ENCODE data around the gene SPTBN4.
"Not testable (repeated sequence)": the region's sequence is repeated elsewhere in the genome, so short reads cannot be mapped to it uniquely, and the experiment has no call there.

The SPTBN4 gene

GRCh38 chr19:40502647-40503319 lies 36.0 kb downstream of the SPTBN4 start:
- FAIRE-seq (no peak), DNase-seq (ENCODE audit: low spot score) (no peak)

DNA sequence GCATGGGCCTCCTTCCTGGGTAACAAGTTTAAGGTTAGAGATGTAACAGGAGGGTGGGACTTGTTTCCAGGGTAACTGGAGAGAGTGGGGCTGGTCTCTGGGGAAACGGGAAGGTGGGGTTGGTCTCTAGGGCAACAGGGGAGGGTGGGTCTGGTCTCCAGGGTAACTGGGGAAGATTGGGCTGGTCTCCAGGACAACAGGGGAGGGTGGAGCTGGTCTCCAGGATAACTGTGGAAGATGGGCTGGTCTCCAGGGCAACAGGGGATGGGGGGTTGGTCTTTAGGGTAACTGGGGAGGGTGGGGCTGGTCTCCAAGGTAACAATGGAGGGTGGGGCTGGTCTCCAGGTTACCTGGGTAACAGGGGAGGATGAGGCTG lies 36.5 kb downstream of the SPTBN4 start:
- DNase-seq (ENCODE audit: low spot score) (no peak), FAIRE-seq (no peak)

DNA sequence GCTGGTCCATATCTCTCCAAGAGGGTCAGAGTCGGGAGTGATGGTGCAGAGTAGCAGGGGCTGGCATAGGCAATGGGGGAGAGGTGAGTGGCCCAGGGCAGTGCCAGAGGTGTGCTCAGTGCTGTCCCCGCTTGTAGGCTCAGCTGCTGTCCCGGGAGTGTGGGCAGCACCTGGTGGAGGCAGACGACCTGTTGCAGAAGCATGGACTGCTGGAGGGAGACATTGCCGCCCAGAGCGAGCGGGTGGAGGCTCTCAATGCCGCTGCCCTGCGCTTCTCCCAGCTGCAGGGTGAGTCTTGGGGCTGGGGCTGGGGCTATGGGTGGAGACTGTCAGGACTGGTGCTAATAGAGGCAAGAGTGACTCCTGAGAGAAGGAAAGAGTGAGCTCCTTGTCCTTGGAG lies 39.3 kb downstream of the SPTBN4 start:
- no peak for DNase-seq (ENCODE audit: low spot score)
- FAIRE-seq, result no peak

- DNase-seq (ENCODE audit: low spot score) (no peak), FAIRE-seq (no peak)
These were observed 41.1 kb downstream of the SPTBN4 start for GRCh38 chr19:40507892-40508291.

- DNase-seq (ENCODE audit: low spot score), result no peak
- FAIRE-seq, result no peak
These were observed 42.0 kb downstream of the SPTBN4 start for GRCh38 chr19:40508739-40509260.

GRCh38 chr19:40510526-40511115 lies 43.8 kb downstream of the SPTBN4 start:
- FAIRE-seq (no peak), DNase-seq (ENCODE audit: low spot score) (no peak)

GRCh38 chr19:40511487-40511886 lies 44.7 kb downstream of the SPTBN4 start:
- FAIRE-seq (no peak), DNase-seq (ENCODE audit: low spot score) (no peak)

DNA sequence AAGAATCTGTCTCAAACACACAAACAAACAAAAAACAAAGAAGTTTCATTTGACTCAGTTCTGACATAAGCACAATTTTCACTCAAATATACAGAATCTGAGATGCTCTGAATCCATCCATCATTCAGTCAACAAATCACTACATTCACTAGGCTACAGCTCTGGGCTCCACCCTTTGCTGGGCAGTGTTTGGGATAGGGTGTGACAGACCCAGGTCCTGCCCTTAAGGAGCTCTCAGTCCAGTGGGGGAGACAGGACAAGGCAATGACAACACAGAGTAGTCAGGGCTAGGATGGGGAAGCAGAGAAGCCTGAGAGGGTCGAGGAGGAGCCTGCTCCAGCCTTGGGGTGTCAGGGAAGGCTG lies 45.3 kb downstream of the SPTBN4 start:
- no peak for FAIRE-seq
- no peak for DNase-seq (ENCODE audit: low spot score)

- no peak for DNase-seq (ENCODE audit: low spot score)
- FAIRE-seq, result no peak
These were observed 45.9 kb downstream of the SPTBN4 start for GRCh38 chr19:40512473-40513344.

DNA sequence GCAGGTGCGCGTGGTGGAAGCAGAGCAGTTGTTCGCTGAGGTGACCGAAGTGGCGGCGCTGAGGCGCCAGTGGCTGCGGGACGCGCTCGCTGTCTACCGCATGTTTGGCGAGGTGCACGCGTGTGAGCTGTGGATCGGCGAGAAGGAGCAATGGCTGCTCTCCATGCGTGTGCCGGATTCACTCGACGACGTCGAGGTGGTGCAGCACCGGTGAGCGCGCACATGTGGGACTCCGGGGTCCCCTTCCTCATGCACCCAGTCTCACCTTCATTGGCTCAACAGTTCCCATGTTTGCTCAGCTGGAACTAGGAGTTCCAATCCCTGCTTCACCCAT lies 46.5 kb downstream of the SPTBN4 start:
- DNase-seq (ENCODE audit: low spot score), result no peak
- no peak for FAIRE-seq

DNA sequence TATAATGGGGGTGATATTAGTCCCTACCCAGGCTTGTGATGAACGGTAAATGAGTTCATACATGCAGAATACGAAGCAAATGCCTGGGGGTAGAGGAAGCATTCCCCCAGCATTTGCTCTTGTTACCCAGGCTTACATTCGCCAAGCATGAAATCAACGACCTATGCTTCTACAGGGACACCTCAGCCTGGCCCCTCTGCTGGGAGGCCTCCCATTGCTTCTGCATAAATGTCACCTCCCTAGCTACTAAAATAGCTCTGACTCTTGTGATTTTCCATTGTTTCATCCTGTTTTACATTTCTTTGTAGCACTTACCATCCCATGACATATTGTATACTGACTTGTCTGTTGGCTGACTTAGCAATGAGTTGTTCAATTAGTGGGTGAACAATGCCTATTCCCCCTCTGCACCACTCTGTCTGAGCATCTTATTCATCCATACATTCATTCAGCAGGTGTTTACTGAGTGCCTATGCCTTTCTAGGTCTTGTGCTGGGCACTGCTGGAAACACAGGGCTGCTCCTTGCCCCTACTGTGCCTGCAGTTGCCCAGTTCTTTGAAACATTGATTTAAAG lies 47.0 kb downstream of the SPTBN4 start:
- FAIRE-seq (no peak), DNase-seq (ENCODE audit: low spot score) (no peak)

DNA sequence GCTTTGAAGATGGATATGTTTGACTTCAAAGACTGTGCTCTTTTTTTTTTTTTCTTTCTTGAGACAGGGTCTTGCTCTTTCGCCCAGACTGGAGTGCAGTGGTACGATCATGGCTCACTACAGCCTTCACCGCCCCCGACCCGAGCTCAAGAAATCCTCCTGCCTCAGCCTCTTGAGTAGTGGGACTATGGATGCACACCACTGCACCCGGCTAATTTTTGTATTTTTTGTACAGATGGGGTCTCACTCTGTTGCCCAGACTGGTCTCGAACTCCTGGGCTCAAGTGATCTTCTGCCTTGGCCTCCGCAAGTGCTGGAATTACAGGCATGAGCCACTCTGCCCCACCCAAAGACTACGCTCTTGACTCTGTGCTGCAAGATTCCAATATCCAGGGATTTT lies 50.4 kb downstream of the SPTBN4 start:
- DNase-seq (ENCODE audit: low spot score), result no peak
- FAIRE-seq, result no peak

DNA sequence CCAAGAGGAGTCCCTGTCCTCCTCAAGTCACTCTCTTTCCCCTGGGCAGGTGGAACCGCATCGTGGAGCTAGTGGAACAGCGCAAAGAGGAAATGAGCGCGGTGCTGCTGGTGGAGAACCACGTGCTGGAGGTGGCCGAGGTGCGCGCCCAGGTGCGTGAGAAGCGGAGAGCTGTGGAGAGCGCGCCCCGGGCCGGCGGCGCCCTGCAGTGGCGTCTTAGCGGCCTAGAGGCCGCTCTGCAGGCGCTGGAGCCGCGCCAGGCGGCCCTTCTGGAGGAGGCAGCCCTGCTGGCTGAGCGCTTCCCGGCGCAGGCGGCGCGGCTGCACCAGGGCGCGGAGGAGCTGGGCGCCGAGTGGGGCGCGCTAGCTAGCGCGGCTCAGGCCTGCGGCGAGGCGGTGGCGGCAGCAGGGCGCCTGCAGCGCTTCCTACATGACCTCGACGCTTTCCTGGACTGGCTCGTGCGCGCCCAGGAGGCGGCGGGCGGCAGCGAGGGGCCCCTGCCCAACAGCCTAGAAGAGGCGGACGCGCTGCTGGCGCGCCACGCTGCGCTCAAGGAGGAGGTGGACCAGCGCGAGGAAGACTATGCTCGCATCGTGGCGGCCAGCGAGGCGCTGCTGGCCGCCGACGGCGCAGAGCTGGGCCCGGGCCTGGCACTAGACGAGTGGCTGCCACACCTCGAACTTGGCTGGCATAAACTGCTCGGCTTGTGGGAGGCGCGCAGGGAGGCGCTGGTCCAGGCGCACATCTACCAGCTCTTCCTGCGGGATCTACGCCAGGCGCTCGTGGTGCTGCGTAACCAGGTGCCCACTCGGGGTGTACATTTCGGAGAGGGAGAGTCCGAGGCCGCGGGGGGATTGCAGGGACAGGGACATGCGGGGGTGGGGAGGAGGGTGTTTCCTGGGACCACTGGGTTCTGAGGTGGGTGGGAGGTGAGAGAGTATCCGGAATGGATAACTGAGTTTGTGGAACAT lies 52.8 kb downstream of the SPTBN4 start:
- no peak for DNase-seq (ENCODE audit: low spot score)
- no peak for FAIRE-seq

DNA sequence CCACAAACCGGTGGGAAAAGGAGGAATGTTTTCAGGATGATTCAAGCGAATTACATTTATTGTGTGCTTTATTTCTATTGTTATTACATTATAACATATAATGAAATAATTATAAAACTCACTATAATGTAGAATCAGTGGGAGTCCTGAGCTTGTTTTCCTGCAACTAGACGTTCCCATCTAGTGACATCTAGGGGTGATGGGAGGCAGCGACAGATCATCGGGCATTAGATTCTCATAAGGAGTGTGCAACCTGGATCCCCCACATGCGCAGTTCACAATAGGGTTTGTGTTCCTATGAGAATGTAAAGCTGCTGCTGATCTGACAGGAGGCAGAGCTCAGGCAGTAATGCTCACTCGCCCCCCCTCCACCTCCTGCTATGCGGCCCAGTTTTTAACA lies 54.5 kb downstream of the SPTBN4 start:
- DNase-seq (ENCODE audit: low spot score) (no peak), FAIRE-seq (no peak)

DNA sequence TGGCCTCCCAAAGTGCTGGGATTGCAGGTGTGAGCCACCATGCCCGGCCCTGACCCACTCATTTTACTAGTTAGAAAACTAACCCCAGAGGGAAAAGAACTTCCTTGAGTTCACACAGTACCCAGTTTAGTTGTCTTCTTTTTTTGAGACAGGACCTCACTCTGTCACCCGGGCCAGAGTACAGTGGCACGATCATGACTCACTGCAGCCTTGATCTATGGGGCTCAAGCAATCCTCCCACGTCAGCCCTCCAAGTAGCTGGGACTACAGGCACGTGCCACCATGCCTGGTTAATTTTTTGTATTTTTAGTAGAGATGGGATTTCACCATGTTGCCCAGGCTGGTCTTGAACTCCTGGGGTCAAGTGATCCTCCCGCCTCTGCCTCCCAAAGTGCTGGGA lies 55.1 kb downstream of the SPTBN4 start:
- not testable (repeated sequence) for FAIRE-seq; DNase-seq (ENCODE audit: low spot score)

DNA sequence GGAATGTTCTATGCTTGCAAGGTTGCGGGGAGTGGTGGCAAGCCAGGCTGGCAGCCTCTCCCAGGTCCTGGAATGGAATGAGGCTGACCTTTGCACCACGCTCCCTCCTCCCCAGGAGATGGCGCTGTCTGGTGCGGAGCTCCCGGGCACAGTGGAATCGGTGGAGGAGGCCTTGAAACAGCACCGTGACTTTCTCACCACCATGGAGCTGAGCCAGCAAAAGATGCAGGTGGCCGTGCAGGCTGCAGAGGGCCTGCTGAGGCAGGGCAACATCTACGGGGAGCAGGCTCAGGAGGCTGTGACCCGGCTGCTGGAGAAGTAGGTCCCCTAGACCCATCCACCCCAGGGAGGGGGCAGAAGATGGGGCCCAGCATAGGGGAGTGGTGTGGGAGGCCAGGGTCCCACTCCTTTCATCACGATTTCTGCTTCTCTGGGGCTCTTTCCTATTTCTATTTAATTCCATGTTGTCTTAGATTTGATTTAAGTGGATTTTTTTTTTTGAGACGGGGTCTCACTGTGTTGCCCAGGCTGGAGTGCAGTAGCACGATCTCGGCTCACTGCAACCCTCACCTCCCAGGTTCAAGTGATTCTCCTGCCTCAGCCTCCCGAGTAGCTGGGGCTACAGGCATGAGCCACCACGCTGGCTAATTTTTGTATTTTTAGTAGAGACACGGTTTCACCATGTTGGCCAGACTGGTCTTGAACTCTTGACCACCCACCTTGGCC lies 56.7 kb downstream of the SPTBN4 start:
- DNase-seq (ENCODE audit: low spot score) (peak; percentile 37), FAIRE-seq (no peak)

- FAIRE-seq, result no peak
- DNase-seq (ENCODE audit: low spot score), result no peak
These were observed 57.3 kb downstream of the SPTBN4 start for GRCh38 chr19:40524133-40524549.

DNA sequence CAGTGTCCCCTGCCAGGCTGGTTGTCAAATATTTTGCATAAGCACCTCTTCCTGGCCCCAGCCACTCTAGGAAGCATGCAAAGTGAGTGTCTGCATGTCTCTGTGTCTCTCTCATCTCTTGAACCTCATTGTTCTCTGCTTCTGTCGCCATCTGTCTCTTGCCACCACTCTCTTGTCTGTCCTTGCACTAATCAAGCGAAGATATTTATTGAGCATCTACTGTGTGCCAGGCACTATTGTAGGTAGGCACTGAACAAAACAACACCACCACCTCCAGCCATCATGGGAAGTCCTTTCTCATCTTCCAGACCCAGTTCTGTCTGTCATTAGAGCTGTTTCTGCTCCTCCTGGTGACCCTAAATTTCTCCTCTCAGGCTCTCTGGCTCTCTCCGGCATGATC lies 57.9 kb downstream of the SPTBN4 start:
- no peak for DNase-seq (ENCODE audit: low spot score)
- no peak for FAIRE-seq

- no peak for FAIRE-seq
These were observed 58.6 kb downstream of the SPTBN4 start for GRCh38 chr19:40525234-40526051.

More at GRCh38 chr19:40525234-40526051, 58.6 kb downstream of the SPTBN4 start:
- no peak for DNase-seq (ENCODE audit: low spot score)

All from RCC 7860 (cell line).